HK-2 (cell line): ENCODE data around the gene PRXL2B.
"Not testable (repeated sequence)": the region's sequence is repeated elsewhere in the genome, so short reads cannot be mapped to it uniquely, and the experiment has no call there.

Source experiments
- DNase-seq: peaks from one replicate; pipeline ENCODE4 v3.0.0-alpha.2; 2018; ENCODE audit not compliant: unreplicated experiment

Gene PRXL2B, protein sequence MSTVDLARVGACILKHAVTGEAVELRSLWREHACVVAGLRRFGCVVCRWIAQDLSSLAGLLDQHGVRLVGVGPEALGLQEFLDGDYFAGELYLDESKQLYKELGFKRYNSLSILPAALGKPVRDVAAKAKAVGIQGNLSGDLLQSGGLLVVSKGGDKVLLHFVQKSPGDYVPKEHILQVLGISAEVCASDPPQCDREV

DNA sequence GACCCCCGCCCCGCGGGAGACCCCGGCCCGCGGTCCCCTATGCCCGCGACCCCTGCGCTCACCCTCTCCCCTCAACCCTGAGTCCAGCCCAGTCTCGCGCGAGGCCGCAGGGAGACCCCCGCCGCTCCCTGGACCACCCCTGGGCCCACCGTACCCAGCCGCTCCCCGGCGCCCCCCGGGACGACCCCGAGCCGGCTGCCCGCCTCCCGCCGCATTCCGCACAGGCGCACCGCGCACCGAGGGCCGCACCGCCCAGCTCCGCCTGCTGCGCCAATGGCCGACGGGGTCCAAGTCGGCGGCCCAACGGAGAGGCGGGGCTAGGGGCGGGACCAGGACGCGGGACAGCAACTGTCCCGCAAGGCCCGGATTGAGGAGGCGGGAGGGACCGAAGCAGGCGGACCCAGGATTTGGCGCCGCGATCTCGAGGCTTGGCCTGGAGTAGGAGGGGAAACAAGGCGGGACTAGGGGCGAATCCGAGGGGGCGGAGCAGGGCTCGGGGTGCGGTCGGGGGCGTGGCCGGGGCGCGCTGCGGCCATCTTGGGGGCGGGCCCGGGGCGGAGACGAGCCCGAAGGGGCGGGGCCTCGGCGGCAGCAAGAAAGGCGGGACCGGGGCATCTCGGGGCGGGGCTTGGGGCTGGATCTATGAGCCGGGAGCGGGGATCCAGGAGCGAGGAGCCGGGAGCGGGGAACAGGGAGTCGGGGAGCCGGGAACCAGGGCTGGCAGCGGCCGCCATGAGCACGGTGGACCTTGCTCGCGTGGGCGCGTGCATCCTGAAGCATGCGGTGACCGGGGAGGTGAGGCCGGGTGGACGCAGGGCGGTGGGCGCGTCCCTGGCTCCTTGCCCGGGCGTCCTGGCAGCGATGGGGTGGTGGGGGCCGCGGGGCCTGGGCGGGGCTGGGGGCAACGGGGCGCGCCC lies at the start of gene PRXL2B:
Gene PRXL2B, plus strand, starts transcription at position 624 of the 917 bp plus-strand sequence. Its CDS starts 109 bp downstream, at position 733.
- peak; percentile 99 for DNase-seq

DNA sequence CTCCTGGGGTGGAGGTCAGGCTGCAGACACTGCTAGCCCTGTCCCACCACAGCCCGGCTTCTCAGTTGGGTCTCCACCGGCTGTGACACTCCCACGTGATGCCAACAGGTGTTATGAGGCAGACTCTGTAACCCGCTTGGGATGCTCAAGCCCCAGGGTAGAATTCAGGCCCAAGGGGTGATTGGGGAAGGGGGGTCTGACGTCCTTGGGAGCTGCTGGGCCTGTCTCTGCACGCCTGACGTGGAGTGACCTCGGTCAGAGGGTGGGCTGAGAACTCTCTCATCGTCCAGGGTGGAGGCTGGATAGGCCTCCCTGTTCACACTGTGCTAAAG lies 48.8 kb upstream of the PRXL2B start:
- no peak for DNase-seq

DNA sequence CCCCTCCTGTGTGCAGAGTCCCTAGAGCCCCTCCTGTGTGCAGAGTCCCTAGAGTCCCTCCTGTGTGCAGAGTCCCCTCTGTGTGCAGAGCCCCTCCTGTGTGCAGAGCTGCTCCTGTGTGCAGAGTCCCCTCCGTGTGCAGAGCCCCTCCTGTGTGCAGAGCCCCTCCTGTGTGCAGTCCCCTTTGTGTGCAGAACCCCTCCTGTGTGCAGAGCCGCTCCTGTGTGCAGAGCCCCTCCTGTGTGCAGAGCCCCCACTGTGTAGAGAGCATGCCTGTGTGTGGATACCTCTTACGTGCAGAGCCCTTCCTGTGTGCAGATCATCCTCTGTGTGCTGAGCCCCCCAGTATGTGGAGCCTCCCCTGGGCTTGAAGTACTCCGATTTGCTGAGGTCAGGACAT lies 48.2 kb upstream of the PRXL2B start:
- no peak for DNase-seq

DNA sequence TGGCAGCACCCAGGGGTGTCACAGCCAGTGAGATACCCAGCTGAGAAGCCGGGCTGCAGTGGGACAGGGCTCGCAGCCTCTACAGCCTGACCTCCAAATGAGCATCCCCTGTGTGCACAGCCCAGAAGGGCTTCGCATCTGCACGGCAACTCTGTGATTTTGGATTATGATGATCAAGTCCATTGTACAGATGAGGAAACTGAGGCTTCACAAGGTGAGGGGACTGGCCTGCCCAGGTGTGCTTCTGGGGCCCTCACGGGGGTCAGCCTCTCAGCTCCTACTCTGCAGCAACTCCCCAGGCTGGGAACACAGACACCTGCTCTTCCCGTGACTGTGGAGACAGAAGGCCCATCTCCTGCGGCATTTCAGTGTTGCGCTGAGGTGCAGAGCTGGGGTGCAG lies 47.7 kb upstream of the PRXL2B start:
- no peak for DNase-seq

DNA sequence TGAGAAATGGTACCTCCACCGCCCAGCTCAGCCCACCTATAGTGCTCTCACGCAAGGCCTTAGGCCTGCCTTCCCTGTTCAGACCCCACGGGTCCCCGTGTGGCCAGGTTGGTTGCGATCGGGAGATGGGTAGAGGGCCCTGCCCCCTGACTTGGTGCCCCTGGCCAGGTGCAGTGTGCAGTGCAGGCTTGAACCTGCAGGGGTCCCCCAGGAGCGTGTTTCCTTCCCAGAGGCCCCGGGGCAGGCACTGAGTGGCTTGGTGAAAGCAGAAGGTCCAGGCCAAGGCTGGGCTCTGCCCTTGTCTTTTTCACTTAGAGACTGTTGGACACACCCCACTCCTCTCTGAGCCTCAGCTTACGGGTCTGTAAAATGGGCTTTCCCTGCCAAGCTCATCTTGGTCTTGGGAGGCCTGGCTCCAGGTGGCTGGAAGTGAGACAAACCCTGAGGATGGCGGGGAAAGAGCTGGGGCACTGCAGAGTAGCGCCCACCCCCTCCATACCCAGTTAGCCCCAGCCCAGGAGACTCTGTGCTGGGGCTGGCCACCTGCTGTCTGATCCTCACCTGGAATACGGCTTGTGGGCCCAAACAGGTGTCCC lies 47.2 kb upstream of the PRXL2B start:
- DNase-seq: no peak

DNA sequence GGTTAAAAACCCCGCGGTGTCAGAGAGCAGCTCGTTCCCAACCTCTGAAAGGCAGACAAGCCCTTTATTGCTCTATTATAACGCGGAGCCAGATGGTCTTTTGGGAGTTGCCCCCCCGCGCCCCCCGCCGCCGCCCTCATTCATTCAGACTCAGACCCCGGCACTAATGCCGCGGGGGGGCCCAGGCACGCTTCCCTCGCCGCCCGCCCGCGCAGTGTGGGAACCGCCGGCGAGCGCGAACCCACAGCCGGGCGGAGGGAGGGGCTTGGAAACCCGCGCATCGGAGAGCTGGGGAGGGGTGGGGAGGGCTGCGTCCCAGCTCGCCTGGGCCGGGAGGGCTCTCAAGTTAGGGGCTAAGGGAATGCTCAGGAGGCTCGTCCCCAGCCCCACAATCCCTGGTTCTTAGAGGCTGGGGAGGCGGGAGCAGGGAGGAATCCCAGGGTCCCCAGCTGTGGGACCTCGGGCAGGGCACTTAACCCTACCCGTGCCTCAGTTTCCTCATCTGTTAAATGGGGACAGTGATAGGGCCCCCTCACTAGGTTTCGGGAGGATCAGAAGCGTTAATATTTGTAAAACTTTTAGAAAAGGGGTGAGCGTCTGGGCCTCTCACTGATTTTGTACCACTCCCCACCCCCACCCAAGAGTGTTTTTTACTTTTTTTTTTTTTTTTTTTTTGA lies 45.6 kb upstream of the PRXL2B start:
- DNase-seq: no peak

DNA sequence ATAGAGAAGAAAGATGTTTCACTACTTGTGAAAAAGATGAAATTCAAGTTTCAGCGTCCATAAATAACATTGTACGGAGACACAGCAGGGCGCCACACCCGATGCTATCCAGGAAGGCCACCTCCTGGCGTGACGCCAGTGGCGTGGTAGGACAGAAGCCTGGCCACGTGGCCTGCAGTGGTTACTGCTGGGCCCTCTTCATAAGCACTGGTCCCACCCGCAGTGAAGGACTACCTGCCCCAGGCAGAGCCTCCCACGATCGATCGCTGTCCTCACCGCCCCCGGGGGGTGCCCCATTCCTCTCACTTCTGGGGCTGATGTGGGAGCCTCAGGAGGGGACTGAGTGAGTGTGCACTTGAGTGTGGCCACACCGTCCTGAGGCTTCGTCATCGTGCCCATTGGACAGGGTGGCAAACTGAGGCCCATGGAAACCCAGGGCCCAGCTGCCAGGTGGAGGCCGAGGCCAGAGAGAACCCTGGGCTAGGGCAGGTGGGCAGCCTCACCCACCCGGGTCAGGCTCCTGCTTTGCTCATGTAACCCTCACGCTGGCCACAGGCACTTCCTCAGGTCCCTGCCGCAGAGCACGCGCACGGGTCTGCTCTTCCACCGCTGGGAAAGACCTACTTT lies 44.8 kb upstream of the PRXL2B start:
- no peak for DNase-seq

DNA sequence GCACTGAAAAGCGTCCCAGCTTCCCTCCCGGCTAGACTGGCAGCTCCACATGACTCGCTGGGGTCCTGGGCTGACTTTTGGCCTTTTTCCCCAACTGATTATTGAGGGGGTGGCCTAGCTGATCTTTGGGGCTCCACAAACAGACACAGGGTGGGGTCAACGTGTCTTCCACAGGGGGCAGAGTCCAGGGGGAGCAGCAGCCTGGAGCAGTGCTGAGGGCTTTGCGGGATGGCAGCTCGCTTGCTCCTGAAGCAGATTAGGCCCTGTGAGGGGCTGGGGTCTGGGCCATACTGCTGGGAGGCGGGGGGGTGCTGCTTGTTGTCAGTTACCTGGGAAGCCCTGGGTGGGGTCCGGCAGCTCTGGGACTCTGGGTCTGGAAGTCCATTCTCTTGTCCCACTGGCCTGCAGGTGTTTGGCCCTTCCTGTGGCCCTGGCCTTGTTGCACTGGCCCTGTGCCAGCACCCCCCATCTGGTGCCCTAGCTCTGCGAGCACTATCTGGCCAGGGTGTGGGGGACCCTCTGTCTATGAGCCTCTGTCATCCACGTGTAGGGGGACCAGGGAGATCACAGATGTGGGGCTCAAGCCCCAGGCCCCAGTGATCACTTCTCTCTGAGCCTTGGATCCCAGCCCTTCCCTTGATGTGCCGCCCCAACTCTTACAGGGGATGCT lies 44.2 kb upstream of the PRXL2B start:
- DNase-seq: no peak

DNA sequence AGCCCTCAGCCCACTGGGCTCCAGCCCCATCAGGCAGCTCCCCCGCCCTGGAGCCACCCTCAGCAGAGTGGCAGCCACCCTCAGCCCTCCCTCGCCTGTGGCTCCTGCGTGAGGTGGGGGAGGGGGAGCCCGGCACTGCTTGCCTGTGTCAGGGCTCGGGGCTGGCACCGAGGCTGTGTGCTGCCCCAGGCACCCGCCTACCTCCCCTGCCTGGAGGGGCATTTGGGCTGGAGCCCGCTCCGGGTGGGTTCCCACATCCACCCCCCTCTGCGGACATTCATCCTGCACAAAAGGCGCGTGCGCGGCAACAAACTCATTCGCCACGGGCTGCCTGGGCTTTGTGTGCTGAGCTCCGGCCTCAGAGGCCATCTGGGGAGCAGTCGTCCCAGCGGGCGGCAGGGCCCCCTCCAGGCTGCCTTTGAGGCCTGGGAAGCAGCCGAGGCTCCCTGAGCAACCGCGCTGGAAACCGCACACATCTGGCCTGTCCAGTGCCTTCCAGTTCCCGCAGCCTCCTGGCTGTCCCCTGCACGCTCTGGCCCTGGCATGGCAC lies 43.0 kb upstream of the PRXL2B start:
- DNase-seq: no peak

DNA sequence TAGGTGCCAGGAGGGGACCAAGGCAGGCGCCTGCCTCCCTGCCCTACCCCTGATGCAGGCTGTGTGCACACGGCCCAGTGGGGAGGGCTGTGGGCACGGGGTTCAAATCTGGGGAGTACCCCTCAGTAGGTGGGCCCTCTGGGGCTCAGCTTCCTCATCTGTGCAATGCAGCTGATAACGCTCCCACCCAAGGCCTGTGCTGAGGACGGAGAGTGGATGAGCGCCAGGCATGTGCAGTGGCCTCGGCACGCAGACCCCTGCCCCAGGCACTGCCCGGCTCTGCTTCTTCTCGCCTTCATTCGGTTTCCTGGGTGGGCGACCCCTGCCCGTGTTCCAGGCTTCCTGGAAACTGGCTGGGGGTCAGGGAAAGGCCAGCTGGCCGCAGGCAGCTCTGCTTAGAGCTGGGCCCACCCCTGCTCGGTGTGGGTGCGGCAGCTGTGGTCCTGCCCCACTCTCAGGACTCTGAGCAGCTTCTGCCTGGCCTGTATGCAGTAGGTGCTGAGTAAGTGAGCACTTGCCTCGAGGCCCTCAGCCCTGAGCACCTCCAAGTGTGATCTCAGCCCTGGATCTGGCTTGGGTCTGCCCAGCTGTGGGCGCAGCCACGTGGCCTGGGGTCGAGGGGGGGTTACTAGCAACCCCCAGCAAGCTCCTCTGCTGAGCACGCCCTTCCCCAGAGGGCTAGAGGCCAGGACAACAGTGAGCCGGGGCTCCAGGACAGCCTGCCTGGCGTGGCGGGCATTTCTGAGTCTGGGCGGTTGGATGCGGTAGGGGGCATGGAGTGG lies 42.3 kb upstream of the PRXL2B start:
- DNase-seq: no peak

DNA sequence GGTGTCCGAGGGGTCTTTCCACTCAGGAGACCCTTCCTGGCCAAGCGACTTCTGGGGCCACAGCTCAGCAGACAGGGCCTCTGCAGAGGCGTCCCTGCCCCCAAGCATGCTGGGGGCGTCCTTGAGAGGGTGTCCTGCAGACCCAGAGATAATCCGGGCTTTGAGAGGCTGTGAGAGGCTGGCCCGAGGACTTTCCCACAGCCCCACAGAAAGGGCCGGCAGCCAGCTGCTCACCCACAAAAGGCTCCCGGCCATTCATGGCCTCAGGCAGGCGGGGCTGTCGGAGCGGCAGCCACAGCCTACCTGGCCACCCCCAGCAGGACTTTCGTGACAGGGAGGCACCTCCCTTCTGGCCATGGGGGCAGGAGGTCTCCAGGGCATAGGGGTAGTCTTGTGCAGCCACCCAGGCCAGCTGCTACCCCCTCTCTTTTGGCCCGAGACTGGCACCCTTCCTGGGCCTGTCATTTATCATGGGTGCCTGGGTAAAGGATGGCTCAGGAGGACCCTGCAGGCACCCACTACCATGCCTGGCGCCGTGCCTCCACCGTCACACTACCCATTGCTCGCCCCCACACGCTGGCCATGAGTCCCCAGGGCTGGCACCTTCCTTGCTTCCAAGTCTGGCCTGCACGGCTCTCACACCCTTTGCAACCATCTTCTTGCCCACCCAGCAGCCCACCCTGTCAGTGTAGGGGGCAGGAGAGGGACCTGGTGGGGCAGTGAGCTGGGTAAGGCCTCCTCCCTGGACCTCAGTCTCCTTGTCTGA lies 41.5 kb upstream of the PRXL2B start:
- DNase-seq: no peak

DNA sequence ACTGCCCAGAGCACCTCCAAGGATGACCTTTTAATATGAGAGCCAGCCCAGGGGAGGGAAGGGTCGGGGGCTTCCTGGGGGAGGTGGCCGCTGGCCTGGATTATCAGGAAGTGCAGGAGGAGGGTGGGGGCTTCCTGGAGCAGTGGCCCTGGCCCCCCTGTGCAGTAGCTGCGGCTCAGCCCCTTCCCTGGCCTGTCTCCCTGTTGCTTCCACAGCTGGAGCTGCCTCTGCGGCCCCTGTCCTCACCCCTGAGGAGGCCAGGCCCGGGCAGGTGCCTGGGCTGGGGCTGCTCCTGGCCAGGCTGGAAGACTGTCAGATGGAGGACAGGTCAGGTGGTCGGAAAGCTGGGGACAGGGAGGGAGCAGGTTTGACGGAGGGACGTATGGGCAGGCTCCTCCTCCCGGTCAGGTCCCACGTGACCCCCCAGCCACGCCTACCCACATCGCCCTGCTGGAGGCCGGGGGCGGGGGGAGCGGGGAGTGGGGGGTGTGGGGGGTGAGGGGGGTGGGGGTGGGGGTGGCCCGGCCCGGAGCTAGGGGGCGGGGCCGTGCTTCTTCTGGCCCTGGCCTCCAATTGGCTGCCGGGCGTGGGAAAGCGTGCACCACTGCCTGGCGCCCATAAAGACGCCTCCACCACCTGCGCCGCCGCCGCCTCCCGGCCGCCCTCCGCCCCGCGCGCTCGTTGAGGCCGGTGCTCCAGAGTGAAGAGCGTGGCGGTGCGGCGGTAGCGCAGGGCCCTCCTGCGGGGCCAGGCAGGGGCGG lies 40.6 kb upstream of the PRXL2B start:
- peak; percentile 86 for DNase-seq

DNA sequence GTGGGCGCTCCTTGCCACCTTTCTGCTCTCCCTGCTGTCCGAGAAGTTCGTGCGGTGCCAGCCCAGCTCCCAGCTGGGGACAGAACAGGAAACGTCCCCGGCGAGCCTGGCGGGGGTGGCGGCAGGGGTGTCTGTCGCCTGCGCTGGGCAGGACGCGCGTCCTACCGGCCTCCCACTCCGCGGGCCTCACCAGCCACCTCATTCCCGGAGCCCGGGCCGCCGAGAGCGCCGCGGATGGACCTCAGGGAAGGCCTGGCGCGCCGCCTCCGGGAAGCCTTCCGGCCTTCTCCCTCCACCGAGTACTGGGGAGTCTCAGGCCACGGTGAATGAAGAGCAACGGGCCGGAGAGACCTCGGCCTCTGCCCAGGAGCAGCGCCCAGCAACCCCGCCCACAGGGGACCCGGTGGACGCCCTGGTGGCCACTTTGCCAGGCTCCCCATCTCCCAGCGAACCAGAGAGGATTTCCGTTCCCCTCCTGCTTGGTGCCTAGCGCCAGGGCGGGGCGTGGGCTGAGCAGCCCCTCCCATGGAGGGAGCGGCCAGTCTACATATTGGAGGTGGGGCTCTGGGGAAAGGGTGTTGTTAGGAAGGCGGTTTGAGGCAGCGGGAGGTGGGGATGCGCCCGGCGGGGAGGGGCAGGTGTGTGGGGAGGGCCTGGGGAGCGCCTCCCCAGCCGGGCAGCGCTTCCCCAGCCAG lies 39.9 kb upstream of the PRXL2B start:
- peak; percentile 89 for DNase-seq

DNA sequence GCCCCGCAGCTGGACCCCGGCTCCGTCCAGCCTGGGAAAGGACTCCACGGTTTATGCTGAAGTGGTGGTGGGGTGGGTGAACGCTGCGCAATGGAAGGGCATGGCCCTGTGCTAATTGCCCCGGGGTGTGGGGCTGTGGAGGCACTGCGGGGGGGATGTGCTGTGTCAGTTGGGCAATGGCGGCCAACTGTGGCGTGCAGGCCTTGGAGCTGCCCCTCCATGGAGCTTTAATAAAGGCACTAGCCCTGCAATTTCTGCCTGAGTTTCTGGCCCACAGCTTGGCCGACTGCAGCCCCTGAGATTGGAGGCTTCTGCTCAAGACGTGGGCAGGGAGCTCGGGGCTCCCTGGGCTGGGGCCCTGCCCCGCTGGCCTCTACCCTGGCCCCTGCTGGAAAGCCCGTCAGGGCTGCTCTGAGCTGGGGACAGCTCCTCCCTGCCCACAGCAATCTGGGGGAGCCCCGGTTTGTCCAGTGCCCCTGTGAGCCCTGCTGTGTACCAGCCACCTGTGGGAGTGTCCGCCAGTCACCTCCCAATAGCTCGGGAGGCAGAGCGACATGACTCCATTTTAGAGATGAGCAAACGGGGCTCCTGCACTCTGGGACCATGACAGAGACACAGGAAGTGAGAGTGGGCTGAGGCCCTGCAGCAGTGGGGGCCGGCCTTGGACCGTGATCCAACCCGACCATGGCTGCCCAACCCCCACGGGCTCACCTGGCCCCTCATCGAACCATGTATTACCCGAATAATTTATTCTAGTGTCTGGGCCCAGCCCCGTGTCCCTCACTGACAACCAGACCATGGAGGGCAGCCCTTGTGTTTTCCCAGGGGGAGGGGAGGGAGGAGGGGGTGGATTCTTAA lies 39.1 kb upstream of the PRXL2B start:
- DNase-seq: peak; percentile 53

DNA sequence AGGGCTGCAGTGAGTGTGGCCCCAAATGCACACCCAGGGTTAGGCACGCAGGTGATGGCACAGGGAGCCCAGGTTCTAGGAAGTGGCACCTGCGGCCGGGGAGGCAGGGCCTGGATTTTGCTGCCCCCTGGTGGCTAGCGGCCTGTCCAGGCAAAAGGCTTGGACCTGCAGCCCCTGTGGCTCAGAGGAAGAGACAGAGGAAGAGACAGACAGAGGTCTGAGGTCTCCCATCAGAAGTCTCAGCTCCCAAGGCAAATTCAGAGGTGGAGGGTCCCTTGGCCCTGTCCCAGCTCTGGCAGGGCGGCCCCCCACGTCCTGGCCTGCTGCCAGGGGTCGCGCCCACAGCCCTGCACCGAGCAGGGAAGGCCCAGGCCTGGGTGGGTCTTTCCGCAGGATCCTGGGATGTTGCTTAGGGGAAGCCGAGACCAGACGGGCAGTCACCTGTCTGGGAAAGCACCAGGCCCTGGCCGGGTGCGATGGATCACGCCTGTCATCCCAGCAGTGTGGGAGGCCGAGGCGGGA lies 38.4 kb upstream of the PRXL2B start:
- peak; percentile 82 for DNase-seq

DNA sequence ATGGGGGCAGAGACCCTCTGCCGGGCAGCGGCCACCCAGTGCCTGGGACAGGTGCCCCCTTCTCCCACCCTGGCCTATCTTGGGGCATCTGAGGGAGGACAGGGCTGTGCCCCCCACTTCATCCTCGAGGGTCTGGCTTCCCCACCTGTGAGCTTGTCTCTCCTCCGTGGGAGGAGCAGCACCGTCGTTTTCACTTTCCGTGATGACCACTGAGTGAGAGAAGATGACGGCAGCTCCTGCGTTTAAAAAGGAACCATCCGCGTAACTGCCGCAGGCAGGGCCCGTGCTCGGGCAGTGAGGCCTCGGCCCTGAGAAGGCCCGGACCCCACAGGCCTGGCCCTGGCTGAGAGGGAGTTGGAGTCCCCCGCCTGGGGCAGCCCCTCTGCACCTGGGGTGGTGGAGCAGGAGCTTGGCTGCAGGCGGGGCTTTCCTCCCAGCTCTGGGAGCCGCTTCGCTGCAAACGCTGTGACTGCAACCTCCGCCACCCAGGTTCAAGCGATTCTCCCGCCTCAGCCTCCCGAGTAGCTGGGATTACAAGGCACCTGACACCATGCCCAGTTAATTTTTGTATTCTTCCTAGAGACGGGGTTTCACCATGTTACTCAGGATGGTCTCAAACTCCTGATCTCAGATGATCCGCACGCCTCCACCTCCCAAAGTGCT lies 37.1 kb upstream of the PRXL2B start:
- not testable (repeated sequence) for DNase-seq
